Endothelial cell of umbilical vein (primary cell): Measurements from ENCODE around the gene DDHD1. TPM values are rescaled to one million over a fixed set of nuclear protein-coding genes. Genes with fewer than 3 reads are reported as not detected.

Experiments
- BruUV-seq: library from RNA; stranded (reverse); fragments of 400-500 nt; replicated peaks from 2 replicates; lab custom pipeline; 2021; lab: Mats Ljungman, UMichigan
- CTCF ChIA-PET: fragments of 300-600, 350-600 bp; sonication (Branson Sonifier 250); formaldehyde crosslinking; loops from one replicate; lab custom pipeline; 2021; ENCODE audit warnings: antibody characterized with exemption, inconsistent platforms; lab: Charles Lee
- POLR2A ChIA-PET: fragments of 300-600, 350-600 bp; sonication (Branson Sonifier 250); formaldehyde crosslinking; loops from one replicate; lab custom pipeline; 2021; ENCODE audit warnings: antibody characterized with exemption, inconsistent platforms; lab: Charles Lee
- DNase-seq: peaks from one replicate; pipeline ENCODE4 v3.0.0-alpha.2; 2011; ENCODE audit warnings: low read depth, low spot score
- FAIRE-seq: peaks from 2 replicates; lab custom pipeline; 2011; peaks lifted over from hg19 to GRCh38; lab: Jason Lieb, UNC
- H2AFZ ChIP-seq: 2 replicates; pipeline ENCODE4 v1.6.0; 2012; ENCODE audit warnings: low read depth, low read length, control low read depth, inconsistent platforms
- H3K27ac ChIP-seq: 2 replicates; pipeline ENCODE4 v1.5.1; 2011; ENCODE audit warnings: low read depth, mild to moderate bottlenecking, control low read depth, low read length, moderate library complexity; ENCODE audit not compliant: insufficient read depth
- H3K27me3 ChIP-seq, 2 experiments: 2 replicates each; pipeline versions ENCODE4 v1.6.0 to v1.6.1; 2011; ENCODE audit warnings: low read length in 2 of 2, mixed read lengths in 1 of 2; ENCODE audit not compliant: control insufficient read depth in 2 of 2, insufficient read depth in 2 of 2
- H3K36me3 ChIP-seq, 2 experiments: 2 replicates in 1 of 2; 3 replicates in 1 of 2; pipeline ENCODE4 v1.5.1; 2011; ENCODE audit warnings: low read length in 2 of 2, mild to moderate bottlenecking in 1 of 2, moderate library complexity in 1 of 2; ENCODE audit not compliant: control insufficient read depth in 2 of 2, insufficient read depth in 2 of 2; ENCODE audit errors: extremely low read depth in 1 of 2
- H3K4me1 ChIP-seq: 3 replicates; pipeline ENCODE4 v1.5.1; 2011; ENCODE audit warnings: mild to moderate bottlenecking, low read length; ENCODE audit not compliant: control insufficient read depth, insufficient read depth; ENCODE audit errors: extremely low read depth
- H3K4me2 ChIP-seq: 2 replicates; pipeline ENCODE4 v1.6.1; 2011; ENCODE audit warnings: low read length, control low read depth, mixed read lengths; ENCODE audit not compliant: insufficient read depth
- H3K4me3 ChIP-seq, 3 experiments: fragments of 200-600 bp in 1 of 3; sonication (generic), shearing (Covaris generic) in 1 of 3; replicated peaks in 1 of 3; 2 replicates each; pipeline ENCODE4 v1.5.1; 2011 to 2016; ENCODE audit warnings: control low read depth in 3 of 3, low read length in 3 of 3, mild to moderate bottlenecking in 2 of 3, inconsistent platforms in 1 of 3, low read depth in 1 of 3, moderate library complexity in 1 of 3; ENCODE audit not compliant: insufficient read depth in 1 of 3
- H3K79me2 ChIP-seq: 2 replicates; pipeline ENCODE4 v1.6.0; 2012; ENCODE audit warnings: low read length, inconsistent platforms; ENCODE audit not compliant: control insufficient read depth, insufficient read depth
- H3K9ac ChIP-seq: replicated peaks from 2 replicates; pipeline ENCODE3; 2011; ENCODE audit warnings: low read length, control low read depth; ENCODE audit not compliant: insufficient read depth; ENCODE audit errors: extremely low read depth
- H3K9me1 ChIP-seq: replicated peaks from 3 replicates; pipeline ENCODE4 v1.6.0; 2011; ENCODE audit warnings: mild to moderate bottlenecking, low read length; ENCODE audit not compliant: control insufficient read depth, insufficient read depth; ENCODE audit errors: extremely low read depth
- H3K9me3 ChIP-seq: replicated peaks from 2 replicates; pipeline ENCODE4 v1.5.1; 2012; ENCODE audit warnings: low read length, inconsistent platforms; ENCODE audit not compliant: control insufficient read depth, insufficient read depth
- H4K20me1 ChIP-seq: replicated peaks from 2 replicates; pipeline ENCODE3; 2011; ENCODE audit warnings: mild to moderate bottlenecking, low read length; ENCODE audit not compliant: control insufficient read depth, insufficient read depth; ENCODE audit errors: extremely low read depth
- CTCF ChIP-seq, 2 donors: IDR thresholded peaks; 1 replicate in 1 of 2; 2 replicates in 1 of 2; pipeline ENCODE4 v1.5.1; 2011; ENCODE audit warnings: low read length in 2 of 2, mild to moderate bottlenecking in 2 of 2, moderate library complexity in 2 of 2, control low read depth in 1 of 2, inconsistent platforms in 1 of 2, low read depth in 1 of 2; ENCODE audit not compliant: insufficient read depth in 1 of 2; ENCODE audit errors: extremely low read depth in 1 of 2
- EZH2 ChIP-seq: IDR thresholded peaks from 2 replicates; pipeline ENCODE4 v1.6.1; 2012; ENCODE audit warnings: borderline replicate concordance, low read depth, mild to moderate bottlenecking, moderate library complexity, low read length, inconsistent platforms; ENCODE audit not compliant: severe bottlenecking
- FOS ChIP-seq: IDR thresholded peaks from 2 replicates; pipeline ENCODE4 v1.6.1; 2011; ENCODE audit warnings: mild to moderate bottlenecking, low read length, moderate library complexity, borderline replicate concordance; ENCODE audit not compliant: insufficient read depth
- GATA2 ChIP-seq: IDR thresholded peaks from 2 replicates; pipeline ENCODE4 v1.7.0; 2011; ENCODE audit warnings: low read depth, mild to moderate bottlenecking, moderate library complexity, mixed read lengths, low read length; ENCODE audit not compliant: insufficient read length, insufficient read depth
- JUN ChIP-seq: IDR thresholded peaks from 2 replicates; pipeline ENCODE4 v1.6.1; 2011; ENCODE audit warnings: borderline replicate concordance, low read depth; ENCODE audit not compliant: insufficient read length, insufficient read depth
- MYC ChIP-seq: IDR thresholded peaks from one replicate; pipeline ENCODE4 v1.6.1; 2011; ENCODE audit warnings: mild to moderate bottlenecking, low read depth, low read length
- POLR2A ChIP-seq: IDR thresholded peaks from 2 replicates; pipeline ENCODE4 v1.6.1; 2012; ENCODE audit warnings: low read depth, mild to moderate bottlenecking, control low read depth, low read length
- POLR2AphosphoS5 ChIP-seq: IDR thresholded peaks from 2 replicates; pipeline ENCODE4 v1.6.1; 2012; ENCODE audit warnings: low read depth, mild to moderate bottlenecking, control low read depth, low read length, moderate library complexity; ENCODE audit not compliant: insufficient read depth
- dilution Hi-C: fragments of 300-500 bp; cut with MboI; formaldehyde crosslinking; loops from one replicate; pipeline ENCODE4 v1.15.0; 2019; ENCODE audit warnings: low sequenced_read_pairs; ENCODE audit not compliant: extremely low pct_ligation_motif_present
- intact Hi-C: fragments of 100-400 bp; cut with micrococcal nuclease; formaldehyde crosslinking; loops from one replicate; pipeline ENCODE4 v1.10.0; 2022
- polyA plus RNA-seq, 4 experiments: library from polyadenylated mRNA; depleted of rRNA in 3 of 4; stranded (reverse) in 3 of 4; unstranded in 1 of 4; fragments of >200 nt; gene quantifications; 2 replicates each; pipeline versions ENCODE4 v1.2.1 to v1.2.3, GENCODE V29; 2011 to 2012; ENCODE audit warnings: missing spikeins in 1 of 4
- total RNA-seq: library from RNA; stranded (reverse); gene quantifications from 2 replicates; pipeline ENCODE4 v1.2.3, GENCODE V29; 2021
- TF ChIP-seq, protein P1 (sequence below): IDR thresholded peaks from 2 replicates; pipeline ENCODE4 v1.6.1; 2011; ENCODE audit not compliant: insufficient read depth, insufficient read length

The DDHD1 gene
- total and polyA plus RNA-seq, 2 donors (not counting 3 experiments of a cell fraction or from before 2014, with no cell fraction given), result 2.7 to 12.4 TPM

DNA sequence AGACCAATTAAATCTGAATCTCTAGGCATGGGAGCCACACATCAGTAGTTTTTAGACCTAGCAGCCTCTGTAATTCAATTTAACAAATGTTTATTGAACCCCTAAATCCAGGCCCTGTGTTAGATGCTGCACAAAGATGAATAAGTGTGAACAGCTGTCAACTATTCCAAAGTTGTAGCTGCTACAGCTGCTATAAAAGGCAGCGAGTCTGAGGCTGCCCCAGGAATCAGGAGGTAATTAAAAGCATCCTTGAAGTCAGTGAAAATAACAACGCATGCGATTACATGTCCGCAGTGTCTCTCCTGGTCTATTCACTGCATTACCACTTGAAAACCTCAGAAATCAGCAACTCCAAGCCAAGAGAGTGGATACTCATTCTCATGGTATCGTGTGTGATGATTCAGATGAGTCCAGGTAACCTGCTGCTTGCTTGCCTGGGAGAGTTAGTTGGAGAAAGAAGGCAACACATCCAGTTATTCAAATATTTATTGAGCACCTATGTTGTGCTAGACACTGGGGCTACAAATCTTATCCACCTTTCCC, 34.9 kb upstream of the DDHD1 start:
- Histone ChIP-seq H2AFZ (no peak overlapping the region), H3K27ac (no peak overlapping the region), H3K9ac (no peak overlapping the region), H3K79me2 (no peaks in the 10 kb centered on the region), H3K27me3 (peaks cover 0 to 2% of the 10 kb centered on the region in 2 experiments), H3K4me2 (no peak overlapping the region), H3K4me3 (no peak overlapping the region), H3K9me3 (no peaks in the 10 kb centered on the region), H3K36me3 (no peaks in the 10 kb centered on the region), H3K4me1 (peaks cover 5% of the 10 kb centered on the region), H3K9me1 (no peaks in the 10 kb centered on the region), H4K20me1 (no peaks in the 10 kb centered on the region)
- intact Hi-C loops, result no loop called here
- dilution Hi-C loops, result no loop called here
- no TSS peak for BruUV-seq
- FAIRE-seq, result no peak
- ChIA-PET CTCF (interaction anchor here (1.3 kb wide), 2 partner anchors 11 to 18 kb away, joined by 3 read pairs; no protein-coding TSS in a partner anchor), POLR2A (no interaction called here)
- no peak for DNase-seq
- TF ChIP-seq POLR2AphosphoS5 (no peak), CTCF (IDR thresholded peaks at IDR 0.05; ENCODE audit: extremely low read depth in 1 of 2, insufficient read depth in 1 of 2, low read depth in 1 of 2, low read length in 2 of 2) (no peak), EZH2 (no peak), MYC (no peak), FOS (no peak), GATA2 (no peak), POLR2A (no peak), JUN (no peak)
- TF ChIP-seq, protein P1, sequence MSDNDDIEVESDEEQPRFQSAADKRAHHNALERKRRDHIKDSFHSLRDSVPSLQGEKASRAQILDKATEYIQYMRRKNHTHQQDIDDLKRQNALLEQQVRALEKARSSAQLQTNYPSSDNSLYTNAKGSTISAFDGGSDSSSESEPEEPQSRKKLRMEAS, result no peak
